Panc1 (cell line): ENCODE measurements around the gene ARHGAP45.

Experiments used
- CTCF ChIP-seq: fragments of 450-650 bp; IDR thresholded peaks from 2 replicates; pipeline ENCODE4 v1.5.1; 2017; ENCODE audit warnings: mild to moderate bottlenecking
- POLR2AphosphoS5 ChIP-seq: IDR thresholded peaks from 2 replicates; pipeline ENCODE4 v1.6.1; 2012; ENCODE audit warnings: mild to moderate bottlenecking, low read depth, low read length, moderate library complexity
- SIN3A ChIP-seq: IDR thresholded peaks from 2 replicates; pipeline ENCODE4 v1.6.1; 2012; ENCODE audit warnings: low read depth, mild to moderate bottlenecking, low read length, moderate library complexity, borderline replicate concordance; ENCODE audit not compliant: insufficient read depth
- TCF7L2 ChIP-seq: IDR thresholded peaks from 2 replicates; pipeline ENCODE4 v1.6.1; 2011; ENCODE audit warnings: mild to moderate bottlenecking, low read depth, low read length, inconsistent platforms

GRCh38 chr19:1128106-1128505, 61.1 kb downstream of the ARHGAP45 start:
- TF ChIP-seq CTCF (no peak), POLR2AphosphoS5 (no peak), TCF7L2 (no peak), SIN3A (no peak)
